ENCODE data around the gene KLF8.

Gene KLF8

DNA sequence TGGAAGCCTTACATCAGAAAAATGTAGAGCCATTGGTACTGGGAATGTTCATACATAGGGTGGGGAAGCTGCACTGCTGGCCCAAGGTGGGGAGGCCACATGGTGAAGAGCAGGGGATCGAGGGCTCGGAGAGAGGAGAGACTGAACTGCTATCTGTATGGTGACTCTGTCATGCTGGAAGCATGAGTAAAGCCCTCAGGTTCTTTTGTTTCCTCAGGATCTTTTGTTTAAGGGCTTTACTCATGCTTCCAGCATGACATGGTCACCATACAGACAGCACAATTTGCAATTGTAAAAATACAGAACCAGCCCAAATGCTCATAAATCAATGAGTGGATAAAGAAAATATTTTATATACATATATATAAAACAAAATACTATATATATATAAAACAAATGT is 78.4 kb downstream of the KLF8 start:
- DNase-seq = no peak

DNA sequence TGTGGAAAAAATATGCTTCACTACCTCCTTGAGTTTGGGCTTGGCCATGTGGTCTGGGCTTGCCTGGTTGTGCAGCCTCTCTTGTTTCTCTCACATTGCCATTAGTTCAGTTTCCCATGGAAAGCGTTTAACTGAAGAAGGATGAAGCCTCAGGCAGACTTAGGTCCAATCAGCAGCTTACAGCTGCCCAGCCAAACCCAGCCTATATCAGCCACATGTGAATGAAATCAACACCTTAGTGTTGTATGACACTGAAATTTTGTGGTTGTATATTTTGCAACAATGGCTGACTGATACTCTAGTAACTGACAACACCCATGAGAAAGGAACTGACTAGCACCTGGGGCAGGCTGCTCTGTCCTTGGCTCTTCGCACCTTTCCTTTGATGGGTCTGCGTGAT is 81.2 kb downstream of the KLF8 start:
- DNase-seq = no peak

DNA sequence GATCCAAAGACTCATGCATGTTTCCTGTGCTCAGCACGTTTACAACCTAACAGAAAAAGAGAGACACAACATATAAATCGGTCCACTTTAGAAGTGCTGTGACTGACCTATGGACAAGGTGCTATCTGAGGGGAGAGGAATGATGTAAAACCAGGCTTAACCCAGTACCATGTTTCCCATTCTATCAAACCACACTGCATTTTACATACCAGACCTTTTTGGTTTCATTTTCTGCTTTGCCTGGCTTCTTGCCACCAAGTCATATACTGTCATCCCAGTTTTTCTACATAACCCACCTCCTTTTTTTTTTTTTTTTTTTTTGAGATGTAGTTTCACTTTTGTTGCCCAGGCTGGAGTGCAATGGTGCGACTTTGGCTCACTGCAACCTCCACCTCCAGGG is 82.2 kb downstream of the KLF8 start:
- DNase-seq = no peak

DNA sequence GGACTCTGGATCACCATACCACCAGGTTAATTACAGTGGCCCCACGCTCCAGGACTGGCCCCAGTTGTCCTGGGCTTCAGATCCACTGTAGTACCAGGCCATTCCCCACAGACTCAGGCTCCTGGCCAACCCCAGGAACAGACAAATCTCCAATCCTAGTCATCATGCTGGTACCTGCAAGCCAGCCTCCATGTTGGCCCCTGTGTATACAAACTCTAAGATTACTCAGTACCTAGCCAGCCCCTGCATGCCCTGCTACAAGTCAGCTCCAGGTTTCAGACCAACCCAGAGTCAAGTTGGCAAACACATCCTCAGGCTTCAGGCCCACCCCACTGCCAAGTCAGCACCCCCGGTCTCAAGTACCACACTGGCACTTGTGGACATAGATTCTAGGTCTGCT is 85.9 kb downstream of the KLF8 start:
- DNase-seq = no peak

DNA sequence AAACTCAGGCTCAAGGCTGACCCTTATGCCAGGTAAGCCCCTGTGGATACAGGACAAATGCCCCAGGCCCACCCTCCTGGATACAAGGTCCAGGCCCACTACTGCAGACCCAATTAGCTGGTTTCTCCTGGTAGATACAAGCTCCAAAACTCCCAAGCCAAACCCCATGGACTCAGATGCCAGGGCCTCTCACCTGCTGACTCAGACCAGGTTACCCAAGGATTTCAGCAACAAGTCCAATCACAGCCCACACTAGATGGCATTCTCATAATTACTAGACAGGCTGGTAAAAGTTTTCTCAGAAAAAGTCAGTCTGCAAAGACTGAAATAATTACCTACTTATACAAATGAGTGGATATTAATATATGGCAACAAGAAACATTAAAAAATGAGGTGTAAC is 87.0 kb downstream of the KLF8 start:
- DNase-seq = no peak

All from suppressor macrophage (primary cell).